ENCODE data around the gene PLEKHA4.

PLEKHA4 gene

GRCh38 chr19:48826606-48827020 is 41.8 kb downstream of the PLEKHA4 start:
- H3K4me3 ChIP-seq (ENCODE audit: control insufficient read depth, low read depth, low read length): no peak overlapping the region
- no peak for DNase-seq (ENCODE audit: low read depth)
- TF ChIP-seq CTCF (conservative IDR thresholded peaks at IDR 0.05; ENCODE audit: control insufficient read depth, insufficient read depth, low read depth, low read length): peak; percentile 9

GRCh38 chr19:48822514-48822913 is 45.9 kb downstream of the PLEKHA4 start:
- DNase-seq (ENCODE audit: low read depth): no peak
- H3K4me3 ChIP-seq (ENCODE audit: control insufficient read depth, low read depth, low read length): no peak overlapping the region
- TF ChIP-seq CTCF (conservative IDR thresholded peaks at IDR 0.05; ENCODE audit: control insufficient read depth, insufficient read depth, low read depth, low read length): no peak

GRCh38 chr19:48821633-48822032 is 46.8 kb downstream of the PLEKHA4 start:
- no peak for DNase-seq (ENCODE audit: low read depth)
- no peak for TF ChIP-seq CTCF (conservative IDR thresholded peaks at IDR 0.05; ENCODE audit: control insufficient read depth, insufficient read depth, low read depth, low read length)
- H3K4me3 ChIP-seq (ENCODE audit: control insufficient read depth, low read depth, low read length): no peak overlapping the region

GRCh38 chr19:48819366-48819816 is 49.0 kb downstream of the PLEKHA4 start:
- H3K4me3 ChIP-seq (ENCODE audit: control insufficient read depth, low read depth, low read length): no peak overlapping the region
- no peak for TF ChIP-seq CTCF (conservative IDR thresholded peaks at IDR 0.05; ENCODE audit: control insufficient read depth, insufficient read depth, low read depth, low read length)
- peak; percentile 94 for DNase-seq (ENCODE audit: low read depth)

GRCh38 chr19:48818234-48818820 is 50.1 kb downstream of the PLEKHA4 start:
- TF ChIP-seq CTCF (conservative IDR thresholded peaks at IDR 0.05; ENCODE audit: control insufficient read depth, insufficient read depth, low read depth, low read length): no peak
- no peak overlapping the region for H3K4me3 ChIP-seq (ENCODE audit: control insufficient read depth, low read depth, low read length)
- DNase-seq (ENCODE audit: low read depth): no peak

- TF ChIP-seq CTCF (conservative IDR thresholded peaks at IDR 0.05; ENCODE audit: control insufficient read depth, insufficient read depth, low read depth, low read length): no peak
- no peak overlapping the region for H3K4me3 ChIP-seq (ENCODE audit: control insufficient read depth, low read depth, low read length)
- no peak for DNase-seq (ENCODE audit: low read depth)
Measured at GRCh38 chr19:48817585-48818124, 50.8 kb downstream of the PLEKHA4 start.

All from fibroblast of mammary gland (primary cell).